GM12892 (cell line): Measurements from ENCODE around the gene SMARCC1.

Source experiments
- POLR2A ChIP-seq: IDR thresholded peaks from 2 replicates; pipeline ENCODE4 v1.6.1; 2011; ENCODE audit warnings: low read depth, low read length, control low read depth
- POLR2AphosphoS5 ChIP-seq: IDR thresholded peaks from 2 replicates; pipeline ENCODE4 v1.6.1; 2011; ENCODE audit warnings: low read depth, low read length, control low read depth
- TAF1 ChIP-seq: IDR thresholded peaks from 2 replicates; pipeline ENCODE4 v1.6.1; 2011; ENCODE audit warnings: low read depth, mild to moderate bottlenecking, control low read depth, low read length, borderline replicate concordance

GRCh38 chr3:47641739-47642138, 140.0 kb downstream of the SMARCC1 start:
- TF ChIP-seq POLR2AphosphoS5 (no peak), POLR2A (no peak), TAF1 (no peak)
